Measurements from ENCODE around the gene VSNL1. TPM values are rescaled to one million over a fixed set of nuclear protein-coding genes. Genes with fewer than 3 reads are reported as not detected.

Gene VSNL1
- total and polyA plus RNA-seq, 10 of the 15 experiments (the other 5 are each of a cell fraction or from before 2014, with no cell fraction given), result 0.04 to 0.30 (median 0.12) TPM; not detected in 4

DNA sequence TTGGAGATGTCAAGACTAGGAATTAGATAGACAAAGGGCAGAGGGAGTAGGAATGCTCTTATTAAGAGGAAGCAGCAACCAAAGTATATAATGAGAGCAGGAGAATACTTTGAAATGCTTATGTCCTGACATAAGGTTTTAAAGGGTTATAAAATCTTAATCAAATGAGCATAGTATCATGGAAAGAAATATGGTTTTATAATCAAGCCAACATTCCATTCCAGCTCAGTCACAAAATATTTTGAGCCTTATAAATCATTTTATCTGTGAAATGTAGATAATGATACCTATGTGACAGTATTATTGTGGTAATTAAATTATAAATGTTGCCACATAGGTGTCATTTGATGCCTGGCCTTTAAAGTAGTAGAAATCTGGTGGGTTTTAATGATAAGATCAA, 17.6 kb downstream of the VSNL1 start:
- H3K4me3 ChIP-seq, result no peak overlapping the region
- CTCF ChIA-PET, result interaction anchor here (1.6 kb wide), 1 partner anchor 12 kb away, joined by 4 read pairs; no protein-coding TSS in a partner anchor
- TF ChIP-seq, protein P1, sequence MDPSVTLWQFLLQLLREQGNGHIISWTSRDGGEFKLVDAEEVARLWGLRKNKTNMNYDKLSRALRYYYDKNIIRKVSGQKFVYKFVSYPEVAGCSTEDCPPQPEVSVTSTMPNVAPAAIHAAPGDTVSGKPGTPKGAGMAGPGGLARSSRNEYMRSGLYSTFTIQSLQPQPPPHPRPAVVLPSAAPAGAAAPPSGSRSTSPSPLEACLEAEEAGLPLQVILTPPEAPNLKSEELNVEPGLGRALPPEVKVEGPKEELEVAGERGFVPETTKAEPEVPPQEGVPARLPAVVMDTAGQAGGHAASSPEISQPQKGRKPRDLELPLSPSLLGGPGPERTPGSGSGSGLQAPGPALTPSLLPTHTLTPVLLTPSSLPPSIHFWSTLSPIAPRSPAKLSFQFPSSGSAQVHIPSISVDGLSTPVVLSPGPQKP (IDR thresholded peaks at IDR 0.05; ENCODE audit: low read depth, low read length), result no peak
- TF ChIP-seq ASH2L (IDR thresholded peaks at IDR 0.05; ENCODE audit: borderline replicate concordance, low read depth) (no peak), TCF3 (IDR thresholded peaks at IDR 0.05; ENCODE audit: borderline replicate concordance, insufficient read depth, low read depth, low read length) (no peak), TAF1 (IDR thresholded peaks at IDR 0.05; ENCODE audit: borderline replicate concordance, low read depth, low read length) (no peak), IRF5 (IDR thresholded peaks at IDR 0.05; ENCODE audit: borderline replicate concordance) (no peak), CHD2 (IDR thresholded peaks at IDR 0.05; ENCODE audit: borderline replicate concordance, low read depth, low read length) (no peak), SMC3 (IDR thresholded peaks at IDR 0.05; ENCODE audit: borderline replicate concordance, low read length) (no peak), CBX5 (IDR thresholded peaks at IDR 0.05; ENCODE audit: low read depth) (no peak), POLR2AphosphoS2 (IDR thresholded peaks at IDR 0.05; ENCODE audit: low read depth, low read length) (no peak), YBX1 (IDR thresholded peaks at IDR 0.05) (no peak), JUND (IDR thresholded peaks at IDR 0.05; ENCODE audit: low read depth, low read length) (no peak), ZNF207 (IDR thresholded peaks at IDR 0.05; ENCODE audit: borderline replicate concordance) (no peak), RCOR1 (conservative IDR thresholded peaks at IDR 0.05; ENCODE audit: low read depth, low read length) (no peak), NFYA (IDR thresholded peaks at IDR 0.05; ENCODE audit: borderline replicate concordance, low read depth, low read length) (no peak), CBFB (IDR thresholded peaks at IDR 0.05; ENCODE audit: low read depth) (no peak), BCLAF1 (IDR thresholded peaks at IDR 0.05) (no peak), NR2F1 (conservative IDR thresholded peaks at IDR 0.05) (no peak), TCF7 (IDR thresholded peaks at IDR 0.05; ENCODE audit: borderline replicate concordance) (no peak)
- TF ChIP-seq, protein P2, sequence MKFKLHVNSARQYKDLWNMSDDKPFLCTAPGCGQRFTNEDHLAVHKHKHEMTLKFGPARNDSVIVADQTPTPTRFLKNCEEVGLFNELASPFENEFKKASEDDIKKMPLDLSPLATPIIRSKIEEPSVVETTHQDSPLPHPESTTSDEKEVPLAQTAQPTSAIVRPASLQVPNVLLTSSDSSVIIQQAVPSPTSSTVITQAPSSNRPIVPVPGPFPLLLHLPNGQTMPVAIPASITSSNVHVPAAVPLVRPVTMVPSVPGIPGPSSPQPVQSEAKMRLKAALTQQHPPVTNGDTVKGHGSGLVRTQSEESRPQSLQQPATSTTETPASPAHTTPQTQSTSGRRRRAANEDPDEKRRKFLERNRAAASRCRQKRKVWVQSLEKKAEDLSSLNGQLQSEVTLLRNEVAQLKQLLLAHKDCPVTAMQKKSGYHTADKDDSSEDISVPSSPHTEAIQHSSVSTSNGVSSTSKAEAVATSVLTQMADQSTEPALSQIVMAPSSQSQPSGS (IDR thresholded peaks at IDR 0.05; ENCODE audit: low read length), result no peak
- intact Hi-C loops (cut with micrococcal nuclease; ENCODE audit: unreplicated experiment), result no loop called here
- no peaks in the 10 kb centered on the region for H3K4me1 ChIP-seq (ENCODE audit: control insufficient read depth, insufficient read depth, low read length)
- no peak overlapping the region for H3K27ac ChIP-seq (ENCODE audit: control insufficient read depth, insufficient read depth)
- no peaks in the 10 kb centered on the region; a peak in 1 of 4 replicates for H3K27me3 ChIP-seq (replicated peaks in 1 of 2; ENCODE audit: control insufficient read depth in 2 of 2, insufficient read depth in 2 of 2, low read length in 1 of 2)
- no peak for ATAC-seq
- DNase-seq (ENCODE audit: low read depth, low spot score), result no peak
- no peaks in the 10 kb centered on the region for H3K9me3 ChIP-seq (replicated peaks; ENCODE audit: control insufficient read depth, insufficient read depth, low read length)
- no peak for FAIRE-seq
- POLR2A ChIA-PET, result no interaction called here
- H3K79me2 ChIP-seq (ENCODE audit: control insufficient read depth, insufficient read depth, low read length), result no peaks in the 10 kb centered on the region
- H3K4me2 ChIP-seq (ENCODE audit: control insufficient read depth, insufficient read depth), result no peak overlapping the region
- no TSS peak for BruUV-seq (replicated peaks)
- RAD21 ChIA-PET (ENCODE audit: unreplicated experiment), result interaction anchor here (1.1 kb wide), 1 partner anchor 113 kb away, joined by 6 read pairs; no protein-coding TSS in a partner anchor
- H2AFZ ChIP-seq (ENCODE audit: control insufficient read depth, low read depth, low read length), result no peak overlapping the region
- no peak overlapping the region for H3K9ac ChIP-seq (ENCODE audit: control insufficient read depth, insufficient read depth, low read length)
- no peaks in the 10 kb centered on the region for H3K36me3 ChIP-seq (ENCODE audit: control insufficient read depth in 2 of 2, insufficient read depth in 2 of 2, low read length in 1 of 2)
- SMC1A ChIA-PET (ENCODE audit: uncharacterized antibody, unreplicated experiment), result interaction anchor here (1.1 kb wide), 1 partner anchor 11 kb away, joined by 3 read pairs; no protein-coding TSS in a partner anchor
- in situ Hi-C loops (cut with MboI), result no loop called here
- no peaks in the 10 kb centered on the region for H4K20me1 ChIP-seq (ENCODE audit: control insufficient read depth, insufficient read depth)

Measured in GM12878 (cell line).